COLO668 (cell line): ENCODE measurements around the gene ATXN1.
A peak's percentile ranks its signal among the peaks of the same experiment; 100 is the strongest.
"Not testable (repeated sequence)": the region's sequence is repeated elsewhere in the genome, so short reads cannot be mapped to it uniquely, and the experiment has no call there.

Experiments
- DNase-seq: peaks from one replicate; lab custom pipeline; 2025; ENCODE audit not compliant: unreplicated experiment; lab: John Stamatoyannopoulos, UW

ATXN1 gene

DNA sequence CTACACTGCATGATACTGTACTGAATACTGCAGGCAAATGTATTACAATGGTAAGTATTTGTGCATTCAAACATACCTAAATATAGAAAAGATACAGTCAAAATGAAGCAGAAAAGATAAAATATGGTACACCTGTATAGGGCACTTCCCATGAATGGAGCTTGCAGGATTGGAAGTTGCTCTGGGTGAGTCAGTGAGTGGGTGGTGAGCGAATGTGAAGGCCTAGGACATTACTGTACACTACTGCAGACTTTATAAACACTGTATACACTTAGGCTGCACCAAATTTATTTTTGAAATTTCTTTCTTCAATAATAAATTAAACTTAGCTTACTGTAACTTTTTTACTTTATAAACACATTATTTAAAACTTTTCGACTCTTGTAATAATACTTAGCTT lies 213.1 kb downstream of the ATXN1 start:
- DNase-seq, result no peak

DNA sequence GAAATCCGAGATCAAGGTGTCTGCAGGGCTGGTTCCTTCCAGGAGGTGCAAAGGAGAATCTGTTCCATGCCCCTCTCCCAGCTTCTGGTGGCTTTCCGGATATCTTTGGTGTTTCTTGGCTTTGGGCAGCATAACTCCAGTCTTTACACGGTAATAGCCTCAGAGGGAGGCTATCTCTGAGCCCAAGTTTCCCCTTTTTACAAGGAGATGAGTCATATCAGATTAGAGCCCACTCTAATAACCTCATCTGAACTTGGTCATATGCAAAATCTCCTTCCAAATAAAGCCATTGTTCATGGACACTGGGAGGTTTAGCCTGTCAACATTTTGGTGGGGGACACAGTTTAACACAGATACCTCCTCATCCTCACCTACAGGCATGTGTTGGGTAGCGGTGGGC lies 213.7 kb downstream of the ATXN1 start:
- no peak for DNase-seq

DNA sequence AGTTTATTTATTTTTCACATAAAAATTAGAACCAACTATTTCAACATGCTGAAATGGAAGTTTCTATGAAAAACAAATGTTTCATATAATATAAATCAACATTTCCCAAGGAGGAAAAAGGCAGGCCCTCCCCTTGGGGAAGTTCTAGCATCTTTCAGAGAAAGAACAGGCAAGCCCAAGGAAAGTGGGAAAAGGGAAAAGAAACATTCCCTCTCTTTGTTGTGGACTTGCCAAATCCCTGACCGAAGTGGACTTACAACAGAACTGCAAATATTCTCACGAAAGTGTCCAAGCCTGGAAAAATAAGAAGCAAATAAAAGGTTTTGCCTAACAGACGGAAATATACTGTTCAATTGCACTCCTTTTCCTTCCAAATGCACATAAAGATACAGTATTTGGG lies 214.4 kb downstream of the ATXN1 start:
- DNase-seq, result no peak

DNA sequence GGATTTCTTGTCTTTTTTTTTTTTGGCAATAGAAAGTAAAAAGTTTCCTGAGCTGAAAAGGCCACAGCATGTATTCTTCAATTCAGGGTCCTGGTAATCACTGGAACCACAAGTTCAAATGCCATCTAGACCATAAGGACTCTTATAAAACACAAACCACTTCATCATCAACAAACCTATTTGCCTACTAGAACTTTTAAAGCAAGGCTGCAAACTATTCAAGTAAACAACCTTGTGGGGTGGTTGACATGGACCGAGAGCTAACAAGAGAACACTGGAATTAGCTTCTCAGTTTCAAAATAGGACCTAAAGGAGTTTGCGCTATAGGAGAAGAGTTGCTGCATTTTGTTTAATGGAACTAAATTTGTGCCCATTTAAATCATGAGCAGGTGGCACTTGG lies 215.9 kb downstream of the ATXN1 start:
- DNase-seq, result no peak

DNA sequence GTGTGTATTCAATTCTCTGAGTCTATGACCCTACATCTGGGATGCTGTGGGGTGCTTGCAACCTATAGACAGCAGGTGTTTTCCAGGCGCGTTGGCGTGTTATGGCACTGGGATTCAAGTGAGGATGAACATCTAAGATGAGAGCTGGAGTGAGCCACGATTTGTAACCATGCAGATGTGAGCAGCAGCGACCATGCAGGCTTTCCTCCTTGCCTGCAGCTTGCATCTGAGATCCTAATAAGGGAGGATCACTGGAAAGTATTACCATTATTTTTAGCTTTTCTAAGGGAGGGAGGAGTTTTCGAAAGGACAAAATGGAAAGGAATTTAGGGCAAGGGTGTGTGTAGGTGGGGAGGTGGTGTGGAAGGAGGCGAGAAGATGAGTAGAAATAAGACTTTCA lies 216.7 kb downstream of the ATXN1 start:
- DNase-seq, result no peak

DNA sequence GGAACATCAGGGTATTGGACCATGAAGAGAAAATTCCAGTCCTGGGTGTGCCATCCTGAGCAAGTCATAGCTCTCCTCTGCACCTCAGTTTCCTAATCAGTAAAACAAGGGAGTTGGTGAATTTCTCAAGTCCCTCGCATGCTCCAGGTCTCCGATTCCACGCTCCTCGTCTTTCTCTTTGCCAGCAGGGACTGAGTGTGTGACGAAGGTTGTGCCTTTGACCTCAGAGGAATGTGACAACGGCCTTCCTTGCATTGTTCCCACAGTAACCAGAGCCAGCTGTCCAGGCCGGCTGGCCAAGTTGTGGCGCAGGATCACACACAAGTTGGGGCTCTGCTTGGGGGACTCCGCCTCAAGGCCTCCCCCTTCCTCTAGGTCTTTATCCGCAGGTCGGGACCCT lies 217.3 kb downstream of the ATXN1 start:
- DNase-seq, result no peak

DNA sequence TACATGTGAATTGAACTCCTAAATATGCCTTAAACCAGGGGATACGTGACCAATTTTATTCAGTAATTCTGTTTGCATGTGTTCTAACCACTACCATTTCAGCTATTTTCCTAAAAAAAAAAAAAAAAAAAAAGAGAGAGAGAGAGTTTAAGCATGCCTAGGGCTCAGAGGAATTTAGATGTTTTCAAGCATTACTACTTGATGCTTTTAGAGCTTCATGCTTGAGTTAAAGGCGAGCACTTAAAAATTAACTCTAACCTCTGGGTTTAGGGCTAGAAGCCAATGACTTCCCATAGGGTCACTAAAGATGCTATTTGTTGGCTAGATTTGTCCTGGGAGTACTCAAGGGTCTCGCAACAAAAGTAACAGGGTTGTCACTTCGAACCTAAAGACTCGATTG lies 217.7 kb downstream of the ATXN1 start:
- no peak for DNase-seq

DNA sequence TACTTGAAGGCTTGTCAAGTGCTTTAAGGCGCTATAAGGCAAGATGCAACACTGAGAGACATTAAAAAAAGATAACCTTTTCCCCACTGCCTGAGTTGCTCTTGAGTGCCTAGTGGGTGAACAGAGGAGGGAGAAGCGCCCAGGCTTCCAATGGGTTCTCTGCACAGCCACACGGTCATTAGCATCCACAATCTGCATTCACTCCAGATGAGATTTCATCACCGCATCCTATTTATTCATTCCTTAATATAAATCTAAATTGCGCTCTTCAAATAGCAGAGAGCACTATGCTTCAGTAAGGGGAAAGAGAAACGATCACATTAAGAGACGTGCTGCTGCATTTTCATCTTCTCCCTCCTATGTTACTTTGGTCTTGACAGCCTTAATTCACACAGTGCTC lies 219.2 kb downstream of the ATXN1 start:
- no peak for DNase-seq

DNA sequence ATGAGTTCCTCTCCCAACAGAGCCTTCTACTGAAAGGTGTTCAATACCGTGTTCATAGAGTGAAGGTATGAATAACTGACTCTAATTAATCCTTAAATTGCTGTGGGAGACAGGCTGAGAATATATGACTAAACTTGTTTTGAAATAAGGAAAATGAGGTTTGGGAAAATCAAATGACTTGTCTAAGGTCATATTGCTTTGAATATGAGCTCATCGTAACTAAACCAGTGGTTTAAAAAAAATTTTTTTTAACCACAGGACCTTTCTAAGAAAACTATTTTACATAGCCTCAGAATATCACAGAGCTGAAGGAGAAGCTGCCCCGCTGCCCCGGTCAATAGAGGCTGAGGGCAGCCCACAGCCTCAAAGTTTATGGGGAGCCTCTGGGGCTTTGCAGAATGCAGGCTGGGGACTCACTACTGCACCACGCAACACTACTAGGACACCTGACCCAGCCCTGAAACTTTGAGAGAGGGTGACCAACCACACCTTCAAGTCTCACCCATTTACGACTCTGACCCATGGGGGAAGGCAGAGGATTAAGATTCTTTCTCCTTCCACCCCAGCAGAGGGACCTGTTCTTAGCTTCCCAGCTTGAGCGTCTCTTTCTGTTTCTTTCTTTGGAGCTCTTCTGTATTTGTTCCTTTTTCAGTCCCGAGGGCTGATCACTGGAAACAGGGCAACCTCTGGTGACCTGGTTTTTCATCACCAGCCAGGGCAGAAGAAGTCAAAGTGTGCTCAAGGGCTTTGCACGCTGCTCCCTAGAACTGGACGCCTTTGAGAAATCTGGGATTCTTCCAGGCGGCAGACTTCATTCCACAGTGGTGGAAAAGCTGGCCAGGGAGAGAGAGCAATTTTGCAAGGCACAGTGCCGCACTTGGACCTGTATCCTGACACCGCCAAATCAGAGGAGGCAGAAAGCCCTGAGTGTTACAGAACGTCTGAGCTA lies 220.2 kb downstream of the ATXN1 start:
- no peak for DNase-seq

DNA sequence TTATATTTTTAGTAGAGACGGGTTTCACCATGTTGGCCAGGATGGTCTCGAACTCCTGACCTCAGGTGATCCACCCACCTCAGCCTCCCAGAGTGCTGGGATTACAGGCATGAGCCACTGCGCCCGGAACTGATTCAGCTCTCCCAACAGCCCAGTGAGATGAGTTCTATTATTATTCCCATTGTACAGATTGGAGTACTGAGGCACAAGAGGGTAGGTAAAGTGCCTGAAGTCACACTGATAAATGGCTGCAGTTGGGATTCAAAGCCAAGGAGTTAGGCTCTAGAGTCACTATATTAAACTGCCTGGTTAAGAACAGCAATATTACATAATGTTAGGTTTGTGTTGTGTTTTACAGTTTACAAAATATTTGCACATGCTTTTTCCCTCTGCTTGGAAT lies 220.9 kb downstream of the ATXN1 start:
- DNase-seq, result not testable (repeated sequence)

DNA sequence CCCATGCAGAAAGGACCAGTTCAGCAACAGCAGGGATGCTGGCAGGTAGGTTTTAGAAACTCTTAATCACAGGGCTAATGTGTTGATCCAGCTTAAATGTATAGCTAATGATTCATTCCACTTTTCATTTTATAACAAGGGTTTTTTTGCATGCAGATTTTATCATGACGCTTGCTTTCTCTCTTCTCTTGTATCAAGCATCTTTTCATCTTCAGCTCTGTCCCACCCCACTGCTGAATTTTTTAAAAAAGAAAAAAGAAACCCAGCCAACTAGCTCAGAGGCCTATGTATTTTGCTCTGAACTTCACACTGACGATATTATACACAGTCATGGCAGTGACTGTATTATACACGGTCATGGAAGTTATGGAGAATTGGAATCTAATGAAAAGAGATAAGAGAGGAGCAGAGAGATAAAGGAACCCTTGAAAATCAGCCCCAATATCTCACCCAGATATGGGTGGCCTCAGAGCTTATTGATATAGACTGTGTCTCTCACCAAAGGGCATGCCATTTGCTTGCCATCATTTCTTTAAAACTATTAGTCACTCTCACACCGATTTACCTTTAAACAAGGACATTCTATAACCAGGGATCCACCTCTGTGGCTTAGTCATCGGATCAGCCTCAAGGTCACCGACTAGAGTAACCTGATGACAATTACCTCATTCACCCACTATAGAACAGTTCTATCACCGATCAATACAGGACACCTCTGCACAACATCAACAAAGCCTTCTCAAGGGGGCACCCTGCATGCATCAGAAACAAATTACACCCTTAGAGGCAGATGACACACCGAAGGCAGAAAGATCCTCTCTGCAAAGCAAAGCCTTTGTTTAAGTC lies 222.0 kb downstream of the ATXN1 start:
- no peak for DNase-seq

DNA sequence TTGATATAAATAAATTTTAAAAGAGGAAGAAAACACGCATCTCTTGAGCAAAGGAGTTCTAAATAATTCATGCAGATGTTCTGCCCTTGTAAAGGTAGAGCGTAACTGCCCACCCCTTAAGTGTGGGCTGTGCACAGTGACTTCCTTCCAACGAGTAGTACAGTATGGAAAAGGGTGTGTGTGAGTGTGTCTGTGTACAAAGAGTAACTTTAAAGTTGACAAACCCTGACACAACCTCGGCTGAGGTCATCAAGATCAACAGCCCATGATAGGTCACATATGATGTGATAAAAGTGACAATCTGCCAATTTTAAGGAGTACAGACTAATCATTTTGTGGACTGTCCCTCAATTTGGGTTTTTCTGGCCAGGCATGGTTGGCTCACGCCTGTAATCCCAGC lies 225.7 kb downstream of the ATXN1 start:
- no peak for DNase-seq

DNA sequence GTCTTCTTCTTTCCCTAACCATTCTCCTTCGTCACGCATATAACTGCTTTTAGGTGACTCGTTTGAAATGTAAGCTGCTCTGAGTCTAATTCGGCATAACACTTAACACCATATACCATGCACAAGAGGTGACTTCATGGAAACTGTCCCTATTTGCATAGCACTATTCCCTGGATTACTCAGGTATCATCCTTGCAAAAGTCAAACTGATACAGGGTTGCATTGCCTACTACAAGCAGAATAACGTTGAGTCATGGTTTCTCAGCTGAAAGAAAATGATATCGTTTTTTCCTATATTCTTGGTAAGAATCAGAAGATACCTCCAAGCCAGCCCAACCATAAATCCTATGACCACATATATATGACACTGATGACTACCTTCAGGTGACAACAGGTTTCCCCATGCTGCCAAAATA lies 227.5 kb downstream of the ATXN1 start:
- DNase-seq, result no peak

DNA sequence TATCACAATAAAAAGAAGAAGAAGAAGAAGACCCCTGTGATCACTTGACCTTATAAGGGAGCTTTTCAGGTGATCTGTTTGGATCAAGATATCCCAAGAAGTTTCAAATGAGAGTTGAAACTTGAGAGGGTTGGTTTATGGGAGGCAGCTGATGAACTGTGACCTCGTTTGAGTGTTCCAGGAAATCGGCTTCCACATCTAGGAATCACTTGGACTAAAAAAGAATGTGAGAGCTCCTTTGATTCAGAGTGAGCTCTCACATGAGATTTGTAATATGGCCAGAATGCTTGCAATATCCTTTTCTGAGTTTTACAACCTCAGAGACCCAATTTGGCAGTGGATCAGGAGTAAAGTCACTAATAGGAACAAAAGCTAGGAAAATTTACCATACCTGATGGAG lies 228.1 kb downstream of the ATXN1 start:
- no peak for DNase-seq

DNA sequence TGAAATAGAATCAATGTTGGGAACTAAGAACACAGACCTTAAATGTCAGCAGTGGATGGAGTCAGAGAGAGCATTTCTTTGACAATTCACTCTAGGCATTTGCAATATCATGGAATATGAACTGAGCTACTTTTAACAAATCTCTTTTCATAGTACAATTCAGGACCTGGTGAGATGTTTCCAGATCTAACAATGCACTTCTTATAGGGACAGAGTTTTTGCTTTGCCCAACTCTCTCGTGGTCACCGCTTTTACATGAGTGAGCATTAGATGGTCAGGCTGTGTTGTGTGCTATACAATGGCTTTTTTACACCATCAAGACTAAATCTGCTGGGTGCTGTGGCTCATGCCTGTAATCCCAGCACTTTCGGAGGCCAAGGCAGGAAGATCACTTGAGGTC lies 233.6 kb downstream of the ATXN1 start:
- no peak for DNase-seq

DNA sequence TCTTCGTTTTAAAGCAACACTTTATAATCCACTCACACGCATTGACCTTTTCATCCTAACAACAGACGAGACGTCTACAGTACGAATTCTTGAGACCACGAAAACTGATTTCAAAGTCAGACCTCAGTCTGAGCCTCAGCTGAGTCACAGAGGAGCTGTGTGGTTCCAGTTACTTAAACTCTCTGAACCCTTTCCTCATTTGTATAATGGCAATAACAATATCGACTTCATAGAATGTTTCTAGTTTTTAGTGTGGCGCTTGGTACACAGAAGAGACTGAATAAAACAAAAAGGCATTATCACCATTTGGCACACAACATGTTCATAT lies 236.9 kb downstream of the ATXN1 start:
- DNase-seq, result no peak

DNA sequence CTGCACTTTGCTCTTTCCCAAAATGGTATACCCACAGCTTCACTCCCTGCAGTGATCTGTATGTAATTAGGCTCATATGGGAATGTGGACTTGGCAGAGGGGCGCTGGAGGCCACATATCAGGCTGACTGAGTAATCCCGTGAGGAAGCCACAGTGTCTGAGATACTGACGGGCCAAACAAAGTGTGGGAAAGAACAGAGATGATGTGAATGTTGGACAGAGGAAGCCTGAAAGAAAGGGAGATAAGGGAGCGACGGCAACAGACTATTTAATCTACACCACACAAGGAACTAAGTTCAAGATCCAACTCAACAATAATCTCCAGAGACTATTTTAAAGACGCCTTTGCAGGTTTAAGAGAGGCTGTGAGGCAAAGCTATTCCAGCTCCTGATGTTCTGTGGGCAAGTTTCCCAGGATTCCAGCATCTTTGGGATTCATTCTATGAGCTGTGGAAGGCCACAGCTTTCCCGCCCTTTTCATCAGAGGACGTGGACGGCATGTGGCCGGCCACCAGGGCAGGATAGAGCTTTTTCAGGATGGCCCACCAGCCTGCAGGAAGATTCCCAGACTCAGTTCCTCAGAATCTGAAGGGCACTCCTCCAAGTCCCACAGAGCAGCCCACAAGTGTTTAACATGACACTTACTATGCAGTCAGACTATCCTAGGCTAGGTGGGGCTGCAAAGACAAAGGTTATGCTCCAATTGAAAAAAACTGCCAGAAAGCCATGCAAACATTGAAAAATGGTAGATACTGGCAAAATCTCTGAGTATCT lies 237.5 kb downstream of the ATXN1 start:
- DNase-seq, result no peak

DNA sequence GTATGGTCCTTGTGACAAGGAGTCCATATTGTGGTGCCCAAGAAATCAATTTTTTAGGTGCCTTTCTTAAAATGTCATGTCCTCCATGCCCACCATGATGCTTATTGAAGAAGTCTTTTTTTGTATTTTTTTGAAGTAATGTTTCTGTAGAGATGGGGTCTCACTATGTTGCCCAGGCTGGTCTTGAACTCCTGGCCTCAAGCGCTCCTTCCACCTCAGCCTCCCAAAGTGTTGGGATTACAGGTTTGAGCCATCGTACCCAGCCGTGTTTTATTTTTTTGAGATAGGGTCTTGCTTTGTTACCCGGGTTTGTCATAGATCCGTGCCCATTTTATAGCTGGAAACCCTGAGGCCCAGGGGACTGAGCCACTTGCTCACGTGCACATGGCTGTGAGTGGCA lies 238.3 kb downstream of the ATXN1 start:
- no peak for DNase-seq

DNA sequence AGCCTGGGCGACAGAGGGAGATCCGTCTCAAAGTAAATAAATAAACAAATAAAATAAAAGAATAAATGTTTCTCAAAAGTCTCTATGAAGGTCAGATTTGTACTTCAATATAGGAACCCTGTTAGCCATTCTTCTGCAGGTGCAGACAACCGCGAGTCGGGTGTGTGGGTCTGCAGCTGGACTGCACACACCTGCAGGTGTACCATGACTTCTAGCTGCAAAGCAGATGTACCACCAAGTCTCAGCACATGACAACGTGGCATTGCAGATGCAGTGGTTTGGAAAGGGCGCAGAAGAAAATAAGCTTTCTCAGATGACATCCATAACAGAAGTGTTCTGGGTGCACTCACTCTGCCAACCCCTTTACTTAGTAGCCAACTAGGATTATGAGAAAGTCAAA lies 239.7 kb downstream of the ATXN1 start:
- no peak for DNase-seq

DNA sequence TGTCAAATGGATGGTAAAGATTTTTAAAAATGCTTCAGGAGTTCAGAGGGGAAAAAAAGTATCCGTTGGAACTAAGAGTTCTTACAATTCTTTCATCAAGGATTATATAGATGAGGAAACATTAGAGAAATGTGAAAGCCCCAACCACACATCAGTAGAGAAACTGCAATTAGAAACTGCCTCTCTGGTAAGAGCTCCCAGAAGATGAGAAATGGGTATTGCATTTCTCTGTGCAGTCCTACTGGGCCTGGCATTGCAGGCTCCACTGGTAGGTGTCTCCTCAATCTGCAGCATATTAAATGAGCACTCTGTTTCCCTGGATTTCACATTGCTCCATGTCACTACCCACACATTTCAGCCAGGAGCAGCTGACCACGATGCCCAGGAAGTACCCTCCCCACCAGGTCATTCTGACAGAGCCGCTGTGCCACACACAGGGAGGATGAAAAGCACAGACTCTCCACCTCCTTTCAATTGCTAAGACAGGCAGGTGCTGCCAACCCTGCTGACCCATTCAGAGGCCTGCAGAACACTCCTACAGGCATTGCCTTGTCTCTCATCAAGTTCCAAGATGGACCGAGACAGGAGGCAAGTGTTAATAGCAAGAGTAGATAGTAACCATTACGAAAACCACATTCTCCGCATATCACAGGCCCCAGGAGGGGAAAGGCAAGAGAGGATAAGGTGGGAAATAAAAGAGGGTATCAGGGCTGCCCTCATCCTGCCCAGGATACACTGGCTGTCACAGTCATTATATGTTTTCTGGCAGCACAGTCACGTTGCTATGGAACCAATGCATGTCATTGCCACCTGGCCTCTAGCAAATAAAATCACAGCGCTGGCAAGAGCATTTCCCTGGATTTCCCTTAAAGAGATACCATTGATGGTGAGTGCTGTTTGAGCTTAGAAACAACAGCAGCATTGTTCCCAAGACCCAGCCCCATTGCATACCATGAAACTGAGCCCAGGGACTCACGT lies 241.7 kb downstream of the ATXN1 start:
- peak; percentile 17 for DNase-seq
